CD14-positive monocyte (primary cell): ENCODE data around the gene KRTAP9-9. TPM values are rescaled to one million over a fixed set of nuclear protein-coding genes. Genes with fewer than 3 reads are reported as not detected.

Source experiments
- DNase-seq, 3 donors: peaks; one replicate each; pipeline ENCODE4 v3.0.0-alpha.2; 2011 to 2022
- H2AFZ ChIP-seq: 2 replicates; pipeline ENCODE4 v1.6.0; 2012; ENCODE audit warnings: mild to moderate bottlenecking, low read depth, low read length, inconsistent platforms; ENCODE audit not compliant: insufficient read depth, poor library complexity, severe bottlenecking
- H3K27ac ChIP-seq, 2 donors: 1 replicate in 1 of 2; 2 replicates in 1 of 2; pipeline ENCODE4 v1.5.1; 2012 to 2013; ENCODE audit warnings: low read length in 2 of 2, control low read depth in 1 of 2, inconsistent platforms in 1 of 2, low read depth in 1 of 2, mild to moderate bottlenecking in 1 of 2
- H3K27me3 ChIP-seq, 2 donors: one replicate each; pipeline versions ENCODE4 v1.6.0 to v1.6.1; 2011 to 2013; ENCODE audit warnings: low read length in 2 of 2; ENCODE audit not compliant: control insufficient read depth in 2 of 2, insufficient read depth in 2 of 2
- H3K36me3 ChIP-seq, 2 donors: replicated peaks in 1 of 2; 1 replicate in 1 of 2; 2 replicates in 1 of 2; pipeline versions ENCODE4 v1.5.1 to v1.6.1; 2012 to 2013; ENCODE audit warnings: low read length in 2 of 2, control low read depth in 1 of 2, inconsistent platforms in 1 of 2, mild to moderate bottlenecking in 1 of 2; ENCODE audit not compliant: insufficient read depth in 2 of 2, control insufficient read depth in 1 of 2
- H3K4me1 ChIP-seq, 2 donors: 1 replicate in 1 of 2; 2 replicates in 1 of 2; pipeline versions ENCODE4 v1.5.1 to v1.6.1; 2012 to 2013; ENCODE audit warnings: low read length in 2 of 2, control low read depth in 1 of 2, inconsistent platforms in 1 of 2, mild to moderate bottlenecking in 1 of 2, moderate library complexity in 1 of 2; ENCODE audit not compliant: insufficient read depth in 2 of 2, control insufficient read depth in 1 of 2
- H3K4me2 ChIP-seq: replicated peaks from 2 replicates; pipeline ENCODE3; 2012; ENCODE audit warnings: low read length, moderate library complexity, mild to moderate bottlenecking; ENCODE audit not compliant: poor library complexity, severe bottlenecking; ENCODE audit errors: extremely low read depth
- H3K4me3 ChIP-seq, 3 experiments: fragments of 200-600 bp in 1 of 3; sonication (generic) in 1 of 3; replicated peaks in 1 of 3; 1 replicate in 2 of 3; 2 replicates in 1 of 3; pipeline ENCODE4 v1.5.1; 2011 to 2013; ENCODE audit warnings: low read length in 3 of 3, mild to moderate bottlenecking in 3 of 3, control low read depth in 2 of 3, low read depth in 2 of 3, inconsistent platforms in 1 of 3, moderate library complexity in 1 of 3
- H3K79me2 ChIP-seq: 2 replicates; pipeline ENCODE4 v1.6.0; 2012; ENCODE audit warnings: mild to moderate bottlenecking, control low read depth, inconsistent platforms, low read length, moderate library complexity; ENCODE audit not compliant: insufficient read depth
- H3K9ac ChIP-seq: 2 replicates; pipeline ENCODE4 v1.6.0; 2017; ENCODE audit warnings: low read length, mild to moderate bottlenecking; ENCODE audit not compliant: insufficient read depth, poor library complexity, severe bottlenecking
- H3K9me3 ChIP-seq, 2 donors: replicated peaks in 1 of 2; 1 replicate in 1 of 2; 2 replicates in 1 of 2; pipeline versions ENCODE4 v1.5.1 to v1.6.1; 2012 to 2013; ENCODE audit warnings: low read length in 2 of 2, control low read depth in 1 of 2; ENCODE audit not compliant: control insufficient read depth in 1 of 2, insufficient read depth in 1 of 2
- H4K20me1 ChIP-seq: 2 replicates; pipeline ENCODE4 v1.6.0; 2012; ENCODE audit warnings: mild to moderate bottlenecking, low read length, control low read depth, moderate library complexity; ENCODE audit not compliant: insufficient read depth
- H3K27ac Mint-ChIP-seq, 7 donors: one replicate each; pipeline ENCODE4 v1.8.0; 2020; ENCODE audit warnings: mild to moderate bottlenecking in 7 of 7, mixed read lengths in 7 of 7, moderate library complexity in 6 of 7, inconsistent platforms in 2 of 7
- H3K27me3 Mint-ChIP-seq, 3 donors: one replicate each; pipeline ENCODE4 v1.8.0; 2021 to 2022; ENCODE audit warnings: low read depth in 3 of 3, mild to moderate bottlenecking in 3 of 3, mixed read lengths in 3 of 3, moderate library complexity in 3 of 3, inconsistent platforms in 1 of 3
- H3K36me3 Mint-ChIP-seq, 2 donors: one replicate each; pipeline ENCODE4 v1.8.0; 2020; ENCODE audit warnings: mixed read lengths in 2 of 2, inconsistent platforms in 1 of 2, mild to moderate bottlenecking in 1 of 2
- H3K4me1 Mint-ChIP-seq: one replicate; pipeline ENCODE4 v1.8.0; 2020; ENCODE audit warnings: mild to moderate bottlenecking, mixed read lengths
- H3K4me3 Mint-ChIP-seq, 2 donors: one replicate each; pipeline ENCODE4 v1.8.0; 2020; ENCODE audit warnings: mild to moderate bottlenecking in 2 of 2, mixed read lengths in 2 of 2, moderate library complexity in 1 of 2
- H3K9me3 Mint-ChIP-seq, 7 donors: one replicate each; pipeline ENCODE4 v1.8.0; 2020 to 2022; ENCODE audit warnings: mixed read lengths in 7 of 7, mild to moderate bottlenecking in 6 of 7, moderate library complexity in 6 of 7, inconsistent platforms in 2 of 7
- CTCF ChIP-seq: fragments of 200-600 bp; IDR thresholded peaks from one replicate; pipeline ENCODE4 v1.8.0; 2022; ENCODE audit warnings: antibody characterized with exemption, mild to moderate bottlenecking
- WGBS: methylation state at CpG from one replicate; pipeline ENCODE4 v1.1.5; 2013; ENCODE audit warnings: missing lambda C conversion rate; ENCODE audit not compliant: insufficient coverage; 5-methylcytosine and 5-hydroxymethylcytosine counted together
- intact Hi-C, 2 donors: fragments of 100-400 bp; cut with micrococcal nuclease; formaldehyde crosslinking; loops; one replicate each; pipeline versions ENCODE4 v1.15.0 to v1.15.1; 2023
- polyA plus RNA-seq, 3 donors: library from polyadenylated mRNA; depleted of rRNA in 1 of 3; unstranded in 2 of 3; stranded (reverse) in 1 of 3; fragments of 300-500 nt in 2 of 3; fragments of >200 nt in 1 of 3; fragmentation: Illumina TruSeq in 2 of 3; gene quantifications; 1 replicate in 2 of 3; 2 replicates in 1 of 3; pipeline ENCODE4 v1.2.3, GENCODE V29; 2012 to 2021

The KRTAP9-9 gene
- polyA plus RNA-seq, 3 donors, result not detected

GRCh38 chr17:41294016-41294415 is 38.8 kb downstream of the KRTAP9-9 start:
- H3K27me3 Mint-ChIP-seq, result peaks cover 3 to 10% (median 5%) of the 10 kb centered on the region in 3 donors
- Histone ChIP-seq H3K79me2 (no peaks in the 10 kb centered on the region), H4K20me1 (no peaks in the 10 kb centered on the region), H3K27ac (no peak overlapping the region), H3K4me2 (no peak overlapping the region), H3K4me3 (no peak overlapping the region), H3K36me3 (no peaks in the 10 kb centered on the region), H3K27me3 (no peaks in the 10 kb centered on the region), H3K9ac (no peak overlapping the region), H3K9me3 (no peaks in the 10 kb centered on the region), H3K4me1 (no peaks in the 10 kb centered on the region), H2AFZ (no peak overlapping the region)
- TF ChIP-seq CTCF, result no peak
- peaks cover 0 to 3% (median 0%) of the 10 kb centered on the region in 7 donors for H3K9me3 Mint-ChIP-seq
- no peak for DNase-seq
- H3K4me1 Mint-ChIP-seq, result no peaks in the 10 kb centered on the region
- WGBS, result 100% methylated on average over 1 of the region's 1 CpG
- H3K27ac Mint-ChIP-seq, result no peak overlapping the region
- H3K36me3 Mint-ChIP-seq, result no peaks in the 10 kb centered on the region
- no peak overlapping the region for H3K4me3 Mint-ChIP-seq
- intact Hi-C loops, result no loop called here

GRCh38 chr17:41296846-41297245 is 41.7 kb downstream of the KRTAP9-9 start:
- no peaks in the 10 kb centered on the region for H3K36me3 ChIP-seq
- intact Hi-C loops, result no loop called here
- no peaks in the 10 kb centered on the region for H3K4me1 ChIP-seq
- Mint-ChIP-seq H3K4me1 (peaks cover under 1% of the 10 kb centered on the region), H3K27me3 (peaks cover 1 to 11% (median 3%) of the 10 kb centered on the region in 3 donors), H3K36me3 (no peaks in the 10 kb centered on the region), H3K4me3 (no peak overlapping the region), H3K27ac (no peak overlapping the region), H3K9me3 (peaks cover 0 to 8% (median 1%) of the 10 kb centered on the region in 7 donors)
- no peaks in the 10 kb centered on the region for H3K79me2 ChIP-seq
- H3K4me3 ChIP-seq, result no peak overlapping the region
- H4K20me1 ChIP-seq, result no peaks in the 10 kb centered on the region
- no peaks in the 10 kb centered on the region for H3K27me3 ChIP-seq
- no peak for TF ChIP-seq CTCF
- H2AFZ ChIP-seq, result no peak overlapping the region
- no peaks in the 10 kb centered on the region for H3K9me3 ChIP-seq
- no peak for DNase-seq
- no peak overlapping the region for H3K9ac ChIP-seq
- no peak overlapping the region for H3K4me2 ChIP-seq
- no peak overlapping the region for H3K27ac ChIP-seq
- no CpG with 5 or more reads among the region's 1 CpG for WGBS
